HG02798 (cell line): ENCODE data around the gene VPS33B.
"Not testable (repeated sequence)": the region's sequence is repeated elsewhere in the genome, so short reads cannot be mapped to it uniquely, and the experiment has no call there.

ENCODE experiments used
- ATAC-seq: cut with Tn5 transposase; IDR thresholded peaks from one replicate; pipeline ENCODE4 v1.9.1; 2021; ENCODE audit warnings: mild to moderate bottlenecking; ENCODE audit not compliant: unreplicated experiment, poor library complexity

The VPS33B gene

DNA sequence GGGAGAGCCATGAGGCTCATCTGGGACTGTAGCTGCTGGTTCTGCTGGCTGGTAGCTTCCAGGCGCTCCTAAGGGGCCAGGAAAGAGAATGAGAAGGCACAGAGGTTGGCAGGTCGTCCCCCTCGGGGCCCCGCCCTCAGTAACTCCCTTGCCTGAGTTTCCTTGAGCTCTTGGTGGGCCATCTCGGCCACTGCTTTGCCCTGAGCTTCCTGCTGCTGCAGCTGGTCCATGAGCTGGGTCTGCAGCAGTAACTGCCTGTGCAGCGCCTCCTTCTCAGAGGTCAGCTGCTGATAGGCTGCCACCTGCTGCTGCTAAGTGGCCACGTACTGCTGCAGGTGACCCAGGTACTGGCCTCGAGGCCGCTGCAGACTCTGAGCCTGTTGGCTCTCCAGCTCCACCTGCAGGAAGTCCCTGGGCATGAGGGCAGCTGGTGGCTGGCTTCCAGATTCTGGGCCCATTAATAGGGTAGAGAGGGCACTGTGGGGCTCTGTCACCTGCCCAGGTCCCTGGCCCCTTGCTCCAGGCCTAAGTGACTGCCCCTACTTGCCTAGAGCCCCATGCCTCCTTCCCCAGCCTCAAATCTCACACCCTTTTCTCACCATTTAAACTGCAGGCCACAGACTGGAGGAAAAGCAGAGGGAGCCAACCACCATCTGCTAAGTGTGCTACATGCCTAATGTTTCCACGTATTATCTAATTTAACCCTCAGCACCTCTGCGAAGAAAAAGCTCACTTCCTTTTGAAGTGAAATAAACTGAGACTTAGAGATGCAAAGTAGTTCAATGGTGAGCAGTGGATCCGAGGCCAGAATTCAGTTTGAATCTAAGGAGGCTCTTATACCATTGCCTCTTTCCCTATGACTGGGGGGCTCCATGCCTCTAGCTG is 10.8 kb upstream of the VPS33B start:
- ATAC-seq = no peak

DNA sequence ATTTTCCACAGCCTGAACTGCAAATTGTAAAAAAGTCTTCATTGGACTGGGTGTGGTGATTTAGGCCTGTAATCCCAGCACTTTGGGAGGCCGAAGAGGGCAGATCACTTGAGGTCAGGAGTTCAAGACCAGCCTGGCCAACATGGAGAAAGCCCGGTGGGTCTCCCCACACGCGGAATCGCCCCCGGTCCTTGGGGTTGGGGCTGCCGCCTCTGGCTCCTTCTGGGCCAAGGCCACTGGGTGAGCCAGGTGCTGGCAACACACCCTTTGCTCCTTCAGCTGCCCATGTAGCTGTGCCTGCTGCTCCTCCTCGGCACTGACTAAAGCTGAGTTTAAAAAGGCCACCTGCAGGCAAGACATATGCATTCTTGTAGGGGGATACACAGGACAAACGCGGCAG is 9.4 kb upstream of the VPS33B start:
- no peak for ATAC-seq

DNA sequence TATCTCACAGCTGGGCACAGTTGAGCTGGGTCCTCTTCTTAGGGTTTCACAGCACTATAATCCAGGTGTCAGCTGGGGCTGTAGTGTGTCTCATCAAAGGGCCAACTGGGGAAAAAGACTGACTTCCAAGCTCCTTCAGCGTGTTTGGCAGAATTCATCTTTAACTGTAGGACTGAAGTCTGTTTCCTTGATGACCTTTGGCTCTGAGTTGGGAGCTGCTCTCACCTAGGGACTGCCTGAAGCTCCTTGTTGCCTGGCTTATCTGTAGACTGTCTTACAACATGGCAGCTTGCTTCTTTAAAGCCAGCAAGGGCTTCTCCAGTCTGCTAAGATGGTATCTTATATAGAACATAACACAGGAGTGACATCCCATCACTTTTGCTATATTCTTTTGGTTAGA is 5.3 kb upstream of the VPS33B start:
- no peak for ATAC-seq

DNA sequence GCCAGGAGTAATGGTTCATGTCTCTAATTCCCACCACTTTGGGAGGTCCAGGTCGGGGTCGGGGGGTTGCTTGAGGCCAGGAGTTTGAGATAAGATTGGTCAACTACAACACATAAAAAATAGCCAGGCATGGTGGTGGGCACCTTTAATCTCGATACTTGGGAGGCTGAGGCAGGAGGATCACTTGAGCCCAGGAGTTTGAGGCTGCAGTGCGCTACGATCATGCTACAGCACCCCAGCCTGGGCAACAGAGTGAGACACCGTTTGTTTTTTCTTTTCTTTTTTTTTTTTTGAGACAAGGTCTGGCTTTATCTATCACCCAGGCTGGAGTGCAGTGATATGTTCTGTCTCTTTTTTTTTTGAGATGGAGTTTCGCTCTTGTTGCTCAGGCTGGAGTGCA is 1.3 kb upstream of the VPS33B start:
- ATAC-seq = no peak

DNA sequence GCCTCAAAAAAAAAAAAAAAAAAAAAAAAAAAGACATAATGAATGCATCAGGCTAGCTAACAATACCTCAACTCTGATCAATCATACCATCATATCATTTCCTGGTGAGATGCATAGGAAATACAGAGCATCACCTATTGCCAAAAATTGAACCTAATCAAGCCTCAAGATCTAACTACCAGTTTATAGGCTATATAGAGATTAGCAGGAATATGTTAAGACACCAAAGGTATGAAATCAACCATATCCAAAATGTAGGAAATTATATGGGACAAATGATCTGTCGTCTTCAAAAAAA is 387 bp upstream of the VPS33B start:
- no peak for ATAC-seq

DNA sequence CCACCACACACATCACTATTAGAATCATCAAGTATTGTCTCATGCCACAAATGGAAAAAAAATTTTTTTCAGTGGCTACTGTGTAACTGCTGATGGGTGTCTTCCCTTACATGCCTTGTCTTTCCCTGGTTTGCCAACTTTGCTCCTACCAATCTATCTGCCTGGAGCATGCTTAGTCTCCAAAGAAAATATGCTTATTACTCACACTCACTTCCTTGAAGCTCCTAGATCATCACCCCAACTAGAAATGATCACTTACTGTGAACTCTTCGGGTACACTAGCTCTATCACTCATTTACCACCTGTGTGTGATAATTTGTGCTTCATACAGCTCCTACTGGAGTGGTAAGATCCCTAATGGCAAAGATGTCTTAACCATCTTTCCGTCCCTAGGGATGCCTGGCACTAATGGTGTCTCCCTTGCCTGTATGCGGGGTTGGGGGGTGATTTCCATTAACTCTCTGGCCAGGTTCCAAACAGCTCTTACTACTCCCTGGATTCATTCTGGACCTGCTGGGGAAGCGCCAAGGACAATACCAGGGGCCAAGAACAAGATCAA is 799 bp downstream of the VPS33B start:
- ATAC-seq = no peak

DNA sequence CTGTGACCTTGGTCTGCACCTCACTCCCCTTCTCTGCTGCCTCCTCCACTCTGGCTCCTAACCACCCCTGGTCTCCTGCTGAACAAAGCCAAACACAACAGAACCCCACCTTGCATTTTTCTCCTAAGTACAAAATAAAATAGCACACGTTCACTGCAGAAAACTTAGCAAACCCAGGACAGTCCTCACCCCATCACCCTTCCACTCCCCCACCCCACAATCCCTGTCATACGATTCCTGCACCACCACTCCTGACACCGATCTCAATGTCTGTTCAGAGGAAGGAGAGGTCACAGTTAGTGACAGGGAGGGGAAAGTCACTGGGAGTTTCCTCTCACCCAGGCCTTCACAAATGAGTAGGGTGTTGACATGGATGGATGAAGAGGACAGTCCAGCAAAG is 4.2 kb downstream of the VPS33B start:
- ATAC-seq = no peak

DNA sequence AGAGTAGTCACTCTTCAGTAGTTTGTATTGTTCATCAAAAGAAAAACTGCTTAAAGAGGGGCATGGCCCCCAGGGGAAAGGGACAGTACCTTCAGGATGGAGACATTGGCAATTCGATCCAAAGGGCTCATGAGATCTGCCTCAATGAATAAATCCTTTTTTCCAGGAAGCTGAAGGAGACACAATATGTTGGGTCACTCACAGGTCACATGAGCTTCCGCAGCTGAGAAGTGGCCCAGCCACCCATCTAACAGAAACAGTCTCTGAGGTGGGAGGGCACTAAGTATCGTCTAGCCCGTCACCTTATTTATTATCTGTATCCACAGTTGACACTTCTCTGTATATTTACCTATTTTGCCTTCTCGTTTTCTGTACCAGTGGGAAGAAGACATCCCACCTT is 4.7 kb downstream of the VPS33B start:
- no peak for ATAC-seq

DNA sequence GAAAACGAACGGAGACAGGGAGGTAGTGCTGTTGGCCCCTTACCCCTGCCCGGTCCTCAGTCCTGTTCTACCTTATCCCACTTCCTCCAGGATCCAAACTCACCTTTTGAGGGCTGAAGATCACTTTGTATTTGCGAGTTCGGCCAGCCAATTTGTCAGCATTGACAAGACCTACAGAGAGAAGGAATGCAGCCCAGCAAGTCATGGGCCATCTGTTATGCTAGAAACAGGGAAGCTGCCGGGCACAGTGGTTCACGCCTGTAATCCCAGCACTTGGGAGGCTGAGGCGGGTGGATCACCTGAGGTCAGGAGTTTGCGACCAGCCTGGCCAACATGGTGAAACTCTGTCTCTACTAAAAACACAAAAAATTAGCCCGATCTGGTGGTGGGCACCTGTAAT is 8.7 kb downstream of the VPS33B start:
- not testable (repeated sequence) for ATAC-seq

DNA sequence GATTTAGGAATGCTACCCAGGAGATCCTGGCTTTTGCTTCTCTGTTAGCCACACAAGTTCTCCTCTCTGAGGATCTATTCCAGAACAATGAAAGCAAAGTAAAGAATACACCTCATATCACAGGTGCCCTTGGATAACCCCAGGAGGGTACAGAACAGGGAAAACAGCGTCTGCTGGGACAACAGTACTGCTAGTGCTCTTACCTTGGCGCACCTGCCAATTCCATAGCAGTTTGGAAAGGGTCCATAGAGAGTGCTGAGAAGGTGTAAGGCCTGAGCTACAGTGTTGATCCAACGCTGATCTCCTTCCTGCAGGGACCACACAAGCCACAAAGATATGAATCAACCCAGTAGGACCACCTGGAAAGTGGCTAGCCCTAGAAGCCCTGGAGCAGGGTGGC is 15.1 kb downstream of the VPS33B start:
- no peak for ATAC-seq

DNA sequence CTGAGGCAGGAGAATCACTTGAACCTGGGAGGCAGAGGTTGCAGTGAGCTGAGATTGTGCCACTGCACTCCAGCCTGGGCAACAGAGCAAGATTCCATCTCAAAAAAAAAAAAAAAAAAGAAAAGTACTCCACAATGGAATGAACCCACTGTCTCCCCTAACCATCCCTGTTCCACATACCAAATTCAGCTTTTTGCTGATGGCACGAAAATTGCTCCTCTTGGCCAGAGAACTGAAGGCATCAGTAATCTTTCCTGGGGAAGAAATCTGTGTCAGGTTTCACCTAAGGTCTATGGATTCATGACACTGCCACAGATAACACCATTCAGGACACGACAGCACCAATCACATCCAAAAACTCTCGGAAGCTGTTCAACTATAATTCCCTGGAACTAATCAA is 21.2 kb downstream of the VPS33B start:
- ATAC-seq = no peak

DNA sequence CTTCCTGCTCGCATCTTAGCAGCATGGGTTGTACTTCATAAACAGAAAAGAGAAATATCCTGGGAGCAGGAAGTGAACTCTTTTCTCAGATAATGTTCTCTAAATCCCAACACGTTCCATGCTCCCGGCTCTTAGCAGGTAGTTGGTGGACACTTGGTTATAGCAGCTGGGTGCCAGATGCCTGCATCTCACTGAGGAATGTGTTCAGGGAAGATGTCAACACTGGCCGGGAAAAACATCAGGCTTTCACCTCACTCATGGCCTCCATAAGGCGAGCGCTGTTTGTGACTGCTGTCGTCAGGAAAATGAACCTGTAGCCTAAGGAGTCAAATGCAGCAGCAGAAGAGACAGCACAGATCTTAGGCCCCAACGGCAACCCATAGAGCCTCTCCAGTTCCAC is 23.7 kb downstream of the VPS33B start:
- ATAC-seq = no peak

DNA sequence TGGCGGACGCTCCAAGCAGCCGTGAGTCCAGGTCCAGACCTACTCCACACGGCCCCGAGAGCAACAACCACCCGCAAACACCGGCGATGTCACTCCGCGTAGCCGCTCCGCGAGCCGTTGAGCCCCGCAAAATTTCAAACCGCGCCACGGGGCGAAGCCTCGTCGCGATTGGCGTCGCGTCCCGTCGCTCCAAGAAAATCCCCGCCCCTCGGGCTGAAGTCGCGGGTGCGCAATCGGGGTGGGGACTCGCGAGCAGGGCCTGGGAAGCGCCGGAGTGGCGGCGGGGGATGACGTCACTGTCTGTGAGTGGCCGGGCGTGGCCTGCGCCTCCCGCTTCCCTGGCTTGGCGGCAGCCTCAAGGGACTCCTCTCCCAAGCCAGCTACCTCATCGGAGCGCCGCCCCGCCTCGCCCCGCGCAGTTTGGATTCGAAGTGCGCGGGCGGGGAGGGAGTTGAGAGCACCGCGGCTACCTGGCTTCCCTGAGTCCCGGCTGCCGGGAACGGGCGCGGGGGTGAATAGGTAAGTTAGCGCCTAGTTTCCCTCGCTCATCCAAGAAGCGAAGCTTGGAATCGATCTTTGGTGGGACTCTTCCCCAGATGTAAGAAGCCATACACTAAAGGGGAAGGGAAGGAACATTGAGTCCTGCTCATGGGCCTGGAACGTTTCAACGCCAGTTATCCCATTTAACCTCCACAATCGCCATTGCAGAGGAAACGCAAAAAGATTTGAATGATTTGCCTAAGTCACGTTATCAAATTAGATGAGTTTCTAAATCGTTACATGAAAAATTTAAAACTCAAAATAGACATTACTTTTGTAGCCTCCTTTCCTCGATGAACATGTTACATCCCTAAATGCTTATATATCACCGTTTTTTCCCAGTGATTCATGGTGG is 27.7 kb downstream of the VPS33B start, which contains the start of gene PRC1:
TSS of gene PRC1 (minus strand) at position 119 of the 895 bp plus-strand sequence. CDS start at position 1, 118 bp downstream.
- peak; percentile 98 for ATAC-seq

DNA sequence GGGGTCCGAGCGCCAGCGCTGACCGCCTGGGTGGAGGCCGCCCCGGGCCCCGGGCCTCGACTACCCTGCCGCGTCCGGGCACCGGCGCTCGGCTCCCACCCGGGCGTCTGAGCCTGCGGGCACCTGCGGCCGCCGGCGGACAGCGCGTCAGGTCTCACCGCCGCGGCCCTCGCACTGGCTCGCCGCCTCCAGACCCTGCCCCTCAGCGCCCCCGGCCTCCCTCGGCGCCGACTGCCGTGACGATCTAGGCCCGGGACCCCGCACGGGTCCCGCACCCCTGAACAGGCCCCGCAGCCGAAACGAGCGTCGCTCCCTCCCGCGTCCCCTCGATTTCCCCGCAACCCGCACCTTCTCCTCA is 28.4 kb downstream of the VPS33B start:
- peak; percentile 17 for ATAC-seq

DNA sequence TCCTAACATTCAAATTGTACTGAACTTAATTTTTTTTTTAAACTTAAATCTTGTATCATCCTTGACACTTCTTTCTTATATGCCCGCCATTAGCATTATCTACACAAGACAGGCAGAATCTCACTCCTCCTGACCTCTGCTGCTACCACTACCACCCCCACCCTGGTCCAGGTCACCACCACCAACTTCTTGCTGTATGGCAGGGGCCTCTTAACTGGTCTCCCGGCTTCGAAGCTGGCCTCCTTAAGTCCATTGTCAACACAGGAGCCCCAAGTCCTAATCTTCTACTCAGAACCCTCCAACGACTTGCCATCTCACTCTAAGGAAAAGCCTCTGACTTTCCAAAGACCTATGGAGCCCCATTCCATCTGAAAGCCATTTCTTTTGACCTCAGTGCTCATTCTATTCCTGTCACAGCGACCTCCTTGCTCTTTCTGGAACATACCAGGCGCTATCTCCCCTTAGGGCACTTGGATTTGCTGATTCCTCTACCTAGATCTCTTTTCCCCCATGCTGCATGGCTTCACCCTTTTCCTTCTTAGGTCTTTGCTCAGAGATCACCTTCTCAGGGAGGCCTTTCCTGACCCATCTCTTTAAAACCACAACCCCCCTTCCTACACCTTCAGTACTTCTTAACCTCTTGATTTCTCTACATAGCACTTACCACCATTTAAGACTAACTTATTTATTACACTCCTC is 30.7 kb downstream of the VPS33B start:
- no peak for ATAC-seq

DNA sequence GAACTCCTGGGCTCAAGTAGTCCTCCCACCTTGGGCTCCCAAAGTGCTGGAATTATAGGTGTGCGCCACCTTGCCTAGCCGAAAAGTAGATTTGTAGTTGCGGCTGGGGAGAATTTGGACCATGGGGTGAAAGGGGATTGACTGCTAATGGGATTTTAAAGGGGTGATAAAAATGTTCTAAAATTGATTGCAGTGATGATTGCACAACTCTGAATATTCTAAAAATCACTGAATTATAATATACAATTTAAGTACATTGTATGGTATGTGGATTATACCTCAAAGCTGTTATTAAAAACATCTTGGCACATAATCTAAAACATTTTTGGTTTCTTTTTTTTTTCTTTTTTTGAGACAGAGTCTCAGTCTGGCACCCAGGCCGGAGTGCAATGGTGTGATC is 31.9 kb downstream of the VPS33B start:
- no peak for ATAC-seq

DNA sequence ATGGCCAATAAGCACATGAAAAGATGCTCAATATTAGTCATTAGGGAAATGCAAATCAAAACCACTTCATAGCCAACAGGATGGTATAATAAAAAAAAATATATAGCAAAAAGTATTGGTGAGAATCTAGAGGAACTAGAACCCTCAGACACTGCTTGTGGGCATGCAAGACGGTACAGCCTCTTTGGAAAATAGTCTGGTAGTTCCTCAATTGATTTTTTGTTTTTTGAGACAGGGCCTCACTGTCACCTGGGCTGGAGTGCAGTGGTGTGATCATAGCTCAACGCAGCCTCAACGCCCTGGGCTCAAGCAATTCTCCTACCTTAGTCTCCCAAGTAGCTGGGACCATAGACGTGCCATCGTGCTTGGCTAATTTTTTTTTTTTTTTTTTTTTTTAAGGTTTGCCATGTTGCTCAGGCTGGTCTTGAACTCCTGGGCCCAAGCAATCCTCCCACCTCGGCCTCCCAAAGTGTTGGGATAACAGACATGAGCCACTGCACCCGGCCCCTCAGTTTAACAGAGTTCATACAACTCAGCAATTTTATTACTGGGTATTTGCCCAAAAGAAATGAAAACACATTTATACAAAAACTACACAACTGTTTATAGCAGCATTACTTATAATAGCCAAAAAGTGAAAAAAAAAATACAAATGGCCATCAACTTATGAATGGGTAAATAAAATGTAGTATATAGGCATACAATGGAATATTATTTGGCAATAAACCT is 33.2 kb downstream of the VPS33B start:
- ATAC-seq = no peak

DNA sequence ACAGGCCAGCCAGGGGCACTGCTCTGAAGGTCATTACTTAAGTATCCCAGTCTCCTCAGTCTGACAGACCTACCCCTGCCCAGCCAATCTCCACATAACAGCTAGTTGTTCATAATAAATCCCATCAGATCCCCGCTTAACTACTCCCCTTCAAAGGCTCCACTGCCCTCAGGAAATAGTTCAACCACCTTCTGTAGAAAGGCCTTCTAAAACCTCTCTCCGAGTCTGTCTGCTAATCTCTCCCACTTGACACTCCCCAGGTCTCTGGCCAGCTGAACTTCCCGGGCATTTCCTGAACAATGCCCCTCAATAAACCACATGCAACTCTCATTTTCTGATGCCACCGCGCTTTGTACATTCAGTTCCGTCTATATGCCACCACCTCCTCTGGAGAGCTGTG is 34.1 kb downstream of the VPS33B start:
- no peak for ATAC-seq

DNA sequence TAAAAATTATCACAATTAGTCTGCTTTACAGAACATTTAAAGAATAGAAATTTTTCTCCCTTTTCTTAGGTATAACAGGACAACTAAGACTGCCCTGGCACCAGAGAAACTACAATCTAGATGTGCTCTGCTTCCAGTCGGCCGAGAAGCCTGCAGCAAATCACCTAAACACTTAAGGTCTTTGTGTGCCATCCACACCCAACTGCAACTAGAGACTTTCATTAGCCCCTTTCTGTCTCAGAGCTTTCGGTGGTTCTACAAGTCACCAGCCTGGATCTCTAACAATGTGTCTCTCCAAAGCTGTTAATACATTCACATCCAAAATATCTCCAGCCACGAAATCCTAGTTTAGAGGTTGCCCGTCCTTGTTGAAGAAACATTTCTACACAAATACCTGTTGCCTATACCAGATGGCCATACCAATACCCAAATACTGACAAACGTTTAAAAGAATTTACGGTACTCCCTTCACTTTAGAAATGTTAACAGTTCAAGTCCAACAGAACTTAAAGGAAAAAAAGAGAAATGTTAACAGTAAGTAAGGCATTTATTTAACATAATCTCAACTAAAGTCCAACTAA is 34.7 kb downstream of the VPS33B start:
- ATAC-seq = no peak
